ENCODE data around the gene OSBPL3. TPM values are rescaled to one million over a fixed set of nuclear protein-coding genes. Genes with fewer than 3 reads are reported as not detected.
A peak's percentile ranks its signal among the peaks of the same experiment; 100 is the strongest.

OSBPL3 gene, protein sequence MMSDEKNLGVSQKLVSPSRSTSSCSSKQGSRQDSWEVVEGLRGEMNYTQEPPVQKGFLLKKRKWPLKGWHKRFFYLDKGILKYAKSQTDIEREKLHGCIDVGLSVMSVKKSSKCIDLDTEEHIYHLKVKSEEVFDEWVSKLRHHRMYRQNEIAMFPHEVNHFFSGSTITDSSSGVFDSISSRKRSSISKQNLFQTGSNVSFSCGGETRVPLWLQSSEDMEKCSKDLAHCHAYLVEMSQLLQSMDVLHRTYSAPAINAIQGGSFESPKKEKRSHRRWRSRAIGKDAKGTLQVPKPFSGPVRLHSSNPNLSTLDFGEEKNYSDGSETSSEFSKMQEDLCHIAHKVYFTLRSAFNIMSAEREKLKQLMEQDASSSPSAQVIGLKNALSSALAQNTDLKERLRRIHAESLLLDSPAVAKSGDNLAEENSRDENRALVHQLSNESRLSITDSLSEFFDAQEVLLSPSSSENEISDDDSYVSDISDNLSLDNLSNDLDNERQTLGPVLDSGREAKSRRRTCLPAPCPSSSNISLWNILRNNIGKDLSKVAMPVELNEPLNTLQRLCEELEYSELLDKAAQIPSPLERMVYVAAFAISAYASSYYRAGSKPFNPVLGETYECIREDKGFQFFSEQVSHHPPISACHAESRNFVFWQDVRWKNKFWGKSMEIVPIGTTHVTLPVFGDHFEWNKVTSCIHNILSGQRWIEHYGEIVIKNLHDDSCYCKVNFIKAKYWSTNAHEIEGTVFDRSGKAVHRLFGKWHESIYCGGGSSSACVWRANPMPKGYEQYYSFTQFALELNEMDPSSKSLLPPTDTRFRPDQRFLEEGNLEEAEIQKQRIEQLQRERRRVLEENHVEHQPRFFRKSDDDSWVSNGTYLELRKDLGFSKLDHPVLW
- total RNA-seq (10 to 100 TPM in 4 of 5 donors, 1 to 10 TPM in 1; 7.2 to 25.0 (median 15.1) TPM), polyA plus RNA-seq (1 to 10 TPM; 2.0 to 8.1 (median 2.9) TPM)
- long read RNA-seq, donor 1 = 0 reads
- long read RNA-seq, donor 2 = 0 reads
- long read RNA-seq, donor 3 = 0 reads
- long read RNA-seq, donor 4 = 0 reads
- long read RNA-seq, donor 5 = 0 reads
- long read RNA-seq, donor 6 = 0 reads
- long read RNA-seq, donor 7 = 0 reads
- long read RNA-seq, donor 8 = 0 reads
- long read RNA-seq, donor 9 = 0 reads
- long read RNA-seq, donor 10, full-length matches to known transcripts = 1 of 1 reads
- long read RNA-seq, donor 10, partial matches to known transcripts = 0 of 1 reads
- long read RNA-seq, donor 10, other reads (novel, unspliced or antisense) = 0 of 1 reads

DNA sequence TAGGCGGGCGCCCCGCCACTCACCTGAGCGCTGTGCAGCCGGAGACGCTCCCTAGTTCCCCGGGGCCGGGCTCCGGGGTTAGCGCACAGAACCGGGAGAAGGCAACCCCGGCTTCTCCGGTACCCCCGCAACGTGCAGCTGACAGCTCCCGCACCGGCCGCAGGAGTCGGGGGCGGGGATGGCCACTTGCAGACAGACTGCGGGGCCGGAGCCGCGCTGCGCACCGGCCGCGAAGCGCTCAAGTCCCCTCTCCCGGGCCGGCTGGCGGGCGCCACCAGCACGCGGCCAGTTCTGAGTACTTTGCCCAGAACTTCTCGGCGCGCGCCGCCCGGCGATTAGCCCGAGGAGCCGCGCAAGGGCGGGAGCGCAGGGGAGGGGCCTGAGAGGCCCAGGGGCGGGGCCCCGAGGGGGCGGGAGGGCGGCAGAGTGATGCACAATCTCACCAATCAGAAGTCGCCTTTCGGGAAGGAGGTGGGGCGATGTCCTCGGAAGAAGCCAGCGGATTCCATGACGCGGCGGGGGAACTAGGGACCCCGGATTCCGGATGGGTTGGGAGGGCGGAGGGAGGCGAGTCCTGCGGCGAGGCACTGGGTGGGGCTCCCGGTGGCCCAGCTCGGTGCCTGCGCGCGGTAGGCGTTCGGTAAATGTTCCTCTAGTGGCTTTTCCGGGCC is at the start of gene OSBPL3:
Gene OSBPL3 (minus strand): TSS at position 316 of the 671 bp plus-strand sequence. CDS start 87,706 bp downstream, outside the sequence.
- WGBS, 5 donors = 0 to 1% (median 0%) methylated on average over 33 to 73 of the region's 73 CpGs
- peak; percentile 95 to 98 for DNase-seq
- no peaks in the 10 kb centered on the region for H3K9me3 ChIP-seq
- TF ChIP-seq POLR2AphosphoS5 (IDR thresholded peaks at IDR 0.05) (peak; percentile 47 to 83 (median 72)), EP300 (IDR thresholded peaks at IDR 0.05) (no peak), POLR2A (IDR thresholded peaks at IDR 0.05) (peak in 1 of 4 donors; percentile 69)
- TF ChIP-seq, protein P1, sequence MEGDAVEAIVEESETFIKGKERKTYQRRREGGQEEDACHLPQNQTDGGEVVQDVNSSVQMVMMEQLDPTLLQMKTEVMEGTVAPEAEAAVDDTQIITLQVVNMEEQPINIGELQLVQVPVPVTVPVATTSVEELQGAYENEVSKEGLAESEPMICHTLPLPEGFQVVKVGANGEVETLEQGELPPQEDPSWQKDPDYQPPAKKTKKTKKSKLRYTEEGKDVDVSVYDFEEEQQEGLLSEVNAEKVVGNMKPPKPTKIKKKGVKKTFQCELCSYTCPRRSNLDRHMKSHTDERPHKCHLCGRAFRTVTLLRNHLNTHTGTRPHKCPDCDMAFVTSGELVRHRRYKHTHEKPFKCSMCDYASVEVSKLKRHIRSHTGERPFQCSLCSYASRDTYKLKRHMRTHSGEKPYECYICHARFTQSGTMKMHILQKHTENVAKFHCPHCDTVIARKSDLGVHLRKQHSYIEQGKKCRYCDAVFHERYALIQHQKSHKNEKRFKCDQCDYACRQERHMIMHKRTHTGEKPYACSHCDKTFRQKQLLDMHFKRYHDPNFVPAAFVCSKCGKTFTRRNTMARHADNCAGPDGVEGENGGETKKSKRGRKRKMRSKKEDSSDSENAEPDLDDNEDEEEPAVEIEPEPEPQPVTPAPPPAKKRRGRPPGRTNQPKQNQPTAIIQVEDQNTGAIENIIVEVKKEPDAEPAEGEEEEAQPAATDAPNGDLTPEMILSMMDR (IDR thresholded peaks at IDR 0.05) = no peak
- no peaks in the 10 kb centered on the region for H3K27me3 ChIP-seq
- intact Hi-C loops (cut with DNase I; ENCODE audit: low total_unique reads) = no loop called here
- peaks cover 16 to 50% (median 28%) of the 10 kb centered on the region in 4 donors for H3K4me1 ChIP-seq
- no peaks in the 10 kb centered on the region for H3K36me3 ChIP-seq
- H3K27ac ChIP-seq = peak within 1 kb of the TSS; percentile 85 to 93 (median 92)
- H3K4me3 ChIP-seq = peak within 1 kb of the TSS; percentile 64 to 85 (median 74)

DNA sequence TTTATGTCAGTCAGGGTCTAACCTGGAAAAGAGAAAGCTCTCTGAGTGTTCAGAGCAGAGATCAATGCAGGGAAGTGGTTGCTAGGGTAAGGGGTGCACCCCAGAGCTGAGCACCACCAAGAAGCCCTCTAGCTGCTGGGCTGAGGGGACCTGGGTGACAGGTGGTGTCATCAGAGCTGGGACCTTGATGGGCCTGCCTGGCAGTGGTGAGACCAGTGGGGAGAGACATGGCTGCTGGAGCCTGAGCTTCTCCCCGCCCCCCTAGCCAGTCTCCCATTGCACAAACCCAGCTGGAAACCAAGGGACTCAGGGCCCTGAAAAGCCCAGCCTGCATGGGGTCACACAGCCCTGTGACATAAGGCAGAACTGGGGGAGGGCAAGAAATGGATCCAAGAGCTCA is 49.1 kb upstream of the OSBPL3 start:
- Histone ChIP-seq H3K36me3 (no peaks in the 10 kb centered on the region), H3K4me3 (no peak overlapping the region), H3K27ac (peak overlapping the region in 2 of 5 donors; percentile 37 to 54), H3K9me3 (no peaks in the 10 kb centered on the region), H3K27me3 (no peaks in the 10 kb centered on the region), H3K4me1 (peaks cover 0 to 13% (median 8%) of the 10 kb centered on the region in 4 donors)
- intact Hi-C loops (cut with DNase I; ENCODE audit: low total_unique reads) = no loop called here
- 73 to 100% (median 92%) methylated on average over 1 of the region's 1 CpG for WGBS, 5 donors
- no peak for DNase-seq
- TF ChIP-seq, protein P1 (IDR thresholded peaks at IDR 0.05) = no peak
- TF ChIP-seq EP300 (IDR thresholded peaks at IDR 0.05) (no peak), POLR2A (IDR thresholded peaks at IDR 0.05) (no peak), POLR2AphosphoS5 (IDR thresholded peaks at IDR 0.05) (no peak)

DNA sequence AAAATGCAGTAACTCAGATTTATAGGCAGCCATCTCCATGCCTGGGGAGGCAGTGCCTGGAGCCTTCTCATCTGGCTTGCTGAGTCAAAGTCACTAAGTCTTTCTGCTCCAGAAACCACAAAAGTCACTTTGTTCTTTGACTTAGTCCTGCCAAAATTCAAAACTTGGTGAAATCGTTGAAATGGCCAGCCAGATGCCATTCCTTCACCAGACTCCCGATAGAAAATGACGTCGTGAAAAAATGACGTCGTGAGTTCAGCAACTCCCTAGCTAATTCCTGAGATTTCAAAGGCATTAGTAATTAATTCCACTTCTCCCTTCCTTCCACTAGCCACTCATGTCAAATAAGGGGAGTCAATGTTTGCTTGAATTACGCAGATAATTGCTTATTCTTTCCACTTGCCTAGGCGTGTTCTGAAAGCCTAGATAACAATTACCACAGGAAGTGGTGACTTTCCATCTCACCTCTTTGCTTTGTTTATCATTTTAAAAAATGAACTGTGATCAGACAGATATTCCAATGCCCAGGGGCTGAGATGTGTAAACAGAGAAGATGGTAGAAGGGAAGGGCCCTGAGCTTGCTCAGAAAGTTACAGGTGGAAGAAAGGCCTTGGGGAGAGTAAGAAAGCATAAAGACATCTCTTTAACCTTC is 48.5 kb upstream of the OSBPL3 start:
- WGBS, 5 donors = 14 to 32% (median 24%) methylated on average over 8 of the region's 8 CpGs
- intact Hi-C loops (cut with DNase I; ENCODE audit: low total_unique reads) = no loop called here
- no peaks in the 10 kb centered on the region for H3K36me3 ChIP-seq

More for the DNA sequence above, 48.5 kb upstream of the OSBPL3 start:
- H3K27ac ChIP-seq = peak overlapping the region in 3 of 5 donors; percentile 37 to 54 (median 41)
- no peaks in the 10 kb centered on the region for H3K9me3 ChIP-seq
- H3K4me3 ChIP-seq = no peak overlapping the region
- peaks cover 0 to 13% (median 8%) of the 10 kb centered on the region in 4 donors for H3K4me1 ChIP-seq
- H3K27me3 ChIP-seq = no peaks in the 10 kb centered on the region
- DNase-seq = peak in 1 of 2 donors; percentile 78
- TF ChIP-seq, protein P1 (IDR thresholded peaks at IDR 0.05) = no peak
- peak in 2 of 3 donors; percentile 35 to 58 for TF ChIP-seq POLR2AphosphoS5 (IDR thresholded peaks at IDR 0.05)
